Mammary epithelial cell (primary cell): ENCODE results near the gene OSCP1.

ENCODE experiments used
- CTCF ChIP-seq, 2 donors: IDR thresholded peaks in 1 of 2; conservative IDR thresholded peaks in 1 of 2; 2 replicates each; pipeline ENCODE4 v1.5.1; 2011 to 2012; ENCODE audit warnings: inconsistent platforms in 2 of 2, low read length in 2 of 2, mild to moderate bottlenecking in 2 of 2, control low read depth in 1 of 2, low read depth in 1 of 2; ENCODE audit not compliant: insufficient read depth in 1 of 2; ENCODE audit errors: extremely low read depth in 1 of 2
- EZH2 ChIP-seq: IDR thresholded peaks from 2 replicates; pipeline ENCODE4 v1.6.1; 2012; ENCODE audit warnings: low read length, inconsistent platforms, borderline replicate concordance

GRCh38 chr1:36453051-36453450 is 2.8 kb upstream of the OSCP1 start:
- no peak for TF ChIP-seq EZH2
- no peak for TF ChIP-seq CTCF (conservative IDR thresholded peaks at IDR 0.05 in 1 of 2, IDR thresholded peaks at IDR 0.05 in 1 of 2; ENCODE audit: extremely low read depth in 1 of 2, insufficient read depth in 1 of 2, low read depth in 1 of 2, low read length in 2 of 2)
